T-cell (primary cell): Measurements from ENCODE around the gene SHC3. TPM values are rescaled to one million over a fixed set of nuclear protein-coding genes. Genes with fewer than 3 reads are reported as not detected.

Experiments
- ATAC-seq, 4 experiments: fragments of 200-7000 bp in 3 of 4; fragments of 150-1000 bp in 1 of 4; cut with Tn5 transposase; replicated peaks in 1 of 4; 1 replicate in 3 of 4; 2 replicates in 1 of 4; pipeline ENCODE4 v1.10.0; 2021; ENCODE audit warnings: moderate library complexity in 3 of 4, mild to moderate bottlenecking in 2 of 4, moderate number of reproducible peaks in 1 of 4
- CTCF ChIA-PET, 2 donors: fragments of 300-600 bp; sonication (Branson Sonifier 250); formaldehyde crosslinking; loops; one replicate each; lab custom pipeline; 2022; ENCODE audit warnings: antibody characterized with exemption in 2 of 2; lab: Charles Lee
- POLR2A ChIA-PET, 2 donors: fragments of 300-600 bp; sonication (Branson Sonifier 250); formaldehyde crosslinking; loops; one replicate each; lab custom pipeline; 2022; ENCODE audit warnings: antibody characterized with exemption in 2 of 2; lab: Charles Lee
- DNase-seq, 35 experiments: peaks; one replicate each; pipeline versions ENCODE4 v3.0.0 to v3.0.0-alpha.2; 2013 to 2023
- H3K27ac ChIP-seq: one replicate; pipeline ENCODE4 v1.5.1; 2013; ENCODE audit warnings: low read length
- H3K27me3 ChIP-seq, 2 experiments: replicated peaks in 1 of 2; 1 replicate in 1 of 2; 2 replicates in 1 of 2; pipeline versions ENCODE4 v1.6.1 to v1.7.0; 2013; ENCODE audit warnings: low read length in 1 of 2, mixed read lengths in 1 of 2; ENCODE audit not compliant: control insufficient read depth in 2 of 2, insufficient read depth in 2 of 2; ENCODE audit errors: extremely low read depth in 1 of 2
- H3K36me3 ChIP-seq, 2 donors: 1 replicate in 1 of 2; 2 replicates in 1 of 2; pipeline versions ENCODE4 v1.6.1 to v1.7.0; 2013; ENCODE audit warnings: low read length in 1 of 2; ENCODE audit not compliant: control insufficient read depth in 2 of 2, insufficient read depth in 1 of 2; ENCODE audit errors: extremely low read depth in 1 of 2
- H3K4me1 ChIP-seq, 2 experiments: 1 replicate in 1 of 2; 2 replicates in 1 of 2; pipeline versions ENCODE4 v1.6.1 to v1.7.0; 2013; ENCODE audit warnings: low read length in 2 of 2, mixed read lengths in 1 of 2; ENCODE audit not compliant: insufficient read depth in 2 of 2, control insufficient read depth in 1 of 2; ENCODE audit errors: extremely low read depth in 1 of 2
- H3K4me3 ChIP-seq, 2 donors: 1 replicate in 1 of 2; 2 replicates in 1 of 2; pipeline versions ENCODE4 v1.5.1 to v1.7.0; 2013; ENCODE audit warnings: mild to moderate bottlenecking in 2 of 2, low read length in 1 of 2, moderate library complexity in 1 of 2; ENCODE audit not compliant: control insufficient read depth in 1 of 2; ENCODE audit errors: extremely low read depth in 1 of 2
- H3K9me3 ChIP-seq: 2 replicates; pipeline ENCODE4 v1.7.0; 2013
- H3K27ac Mint-ChIP-seq, 2 donors: one replicate each; pipeline ENCODE4 v1.8.0; 2020 to 2021; ENCODE audit warnings: mild to moderate bottlenecking in 2 of 2, mixed read lengths in 2 of 2
- H3K27me3 Mint-ChIP-seq, 2 donors: one replicate each; pipeline ENCODE4 v1.8.0; 2021 to 2022; ENCODE audit warnings: mixed read lengths in 2 of 2
- H3K36me3 Mint-ChIP-seq: one replicate; pipeline ENCODE4 v1.8.0; 2021; ENCODE audit warnings: mixed read lengths
- H3K4me1 Mint-ChIP-seq, 3 donors: one replicate each; pipeline ENCODE4 v1.8.0; 2020 to 2022; ENCODE audit warnings: mixed read lengths in 3 of 3, mild to moderate bottlenecking in 1 of 3
- H3K4me3 Mint-ChIP-seq, 3 donors: one replicate each; pipeline ENCODE4 v1.8.0; 2020 to 2022; ENCODE audit warnings: mild to moderate bottlenecking in 3 of 3, mixed read lengths in 3 of 3, moderate library complexity in 3 of 3
- H3K9me3 Mint-ChIP-seq, 3 donors: one replicate each; pipeline ENCODE4 v1.8.0; 2020 to 2022; ENCODE audit warnings: mixed read lengths in 3 of 3
- WGBS: methylation state at CpG from one replicate; pipeline ENCODE4 v1.1.5; 2013; ENCODE audit warnings: missing lambda C conversion rate; ENCODE audit not compliant: insufficient coverage; 5-methylcytosine and 5-hydroxymethylcytosine counted together
- total RNA-seq, 35 experiments: library from RNA in 6 of 35; stranded (reverse) in 6 of 35; fragments of 120-200 nt in 1 of 35; gene quantifications; one replicate each; pipeline versions ENCODE4 v1.2.1 to v1.2.4 and lab custom pipeline; 2013 to 2026

SHC3 gene
- total RNA-seq, 5 donors from 2014 or later (not counting 1 experiment from before 2014, with no cell fraction given): 0.16 to 0.19 (median 0.18) TPM; not detected in 2

DNA sequence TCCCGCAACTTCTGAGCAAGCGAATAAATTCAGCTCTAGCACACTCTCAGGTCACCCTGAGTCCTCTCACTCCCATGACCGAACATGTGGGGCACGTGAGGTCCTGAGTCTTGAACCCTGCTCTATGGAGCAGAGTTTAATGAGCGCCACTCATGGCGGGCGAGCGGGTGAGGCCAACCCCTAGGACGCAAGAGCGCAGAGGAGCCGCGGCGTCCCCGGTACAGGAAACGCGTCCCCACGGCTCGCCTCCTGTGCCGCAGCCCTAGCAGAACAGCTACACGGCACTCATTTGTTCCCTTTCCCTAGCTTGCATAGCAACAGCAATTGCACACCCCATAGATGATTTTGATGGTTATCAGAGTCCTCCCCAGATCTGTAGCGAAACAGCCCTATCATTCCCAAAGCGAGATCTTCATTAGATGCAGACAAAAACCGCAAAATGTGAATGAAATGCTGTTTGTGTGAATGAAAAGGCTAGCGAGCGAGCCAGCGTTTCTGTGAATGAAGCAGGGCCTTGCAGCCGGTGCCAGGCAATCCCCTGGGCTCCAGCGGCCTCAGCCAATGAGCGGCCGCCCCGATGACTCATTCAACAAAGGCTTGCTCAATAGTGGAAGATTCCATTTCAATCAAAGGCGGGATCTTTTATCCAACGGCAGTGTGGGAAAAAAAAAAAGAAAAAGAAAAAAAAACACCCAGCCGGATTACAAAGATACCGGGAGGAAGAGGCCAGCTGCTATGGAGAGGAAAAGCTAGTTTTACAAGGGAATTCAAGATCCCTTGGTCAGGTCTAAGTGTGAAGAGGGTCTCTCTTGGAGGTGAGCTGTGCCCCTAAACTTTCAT is 1.5 kb upstream of the SHC3 start:
- no peak overlapping the region for H3K27ac Mint-ChIP-seq

GRCh38 chr9:89179540-89179894 is 899 bp upstream of the SHC3 start:
- Mint-ChIP-seq H3K27ac (no peak overlapping the region), H3K4me3 (peak overlapping the region in 2 of 3 donors; percentile 53 to 69), H3K36me3 (peaks cover 5% of the 10 kb centered on the region), H3K4me1 (peaks cover 21 to 23% (median 21%) of the 10 kb centered on the region in 3 donors), H3K9me3 (no peaks in the 10 kb centered on the region), H3K27me3 (peaks cover 57 to 65% of the 10 kb centered on the region in 2 donors)
- H3K27ac ChIP-seq: no peak overlapping the region
- DNase-seq (no peak), ATAC-seq (no peak)
- H3K4me1 ChIP-seq: peaks cover 6 to 23% of the 10 kb centered on the region in 2 experiments
- no peaks in the 10 kb centered on the region for H3K36me3 ChIP-seq
- CTCF ChIA-PET: interaction anchor here in 1 of 2 donors (0.7 kb wide), 1 partner anchor 27 kb away, joined by 5 read pairs; no protein-coding TSS in a partner anchor
- 42% methylated on average over 3 of the region's 4 CpGs for WGBS
- peaks cover 19 to 42% of the 10 kb centered on the region in 2 experiments for H3K27me3 ChIP-seq
- peak overlapping the region in 1 of 2 donors; percentile 60 for H3K4me3 ChIP-seq
- POLR2A ChIA-PET: no interaction called here
- no peaks in the 10 kb centered on the region for H3K9me3 ChIP-seq

More for the DNA sequence above, 1.5 kb upstream of the SHC3 start:
- Histone ChIP-seq H3K27me3 (peaks cover 15 to 41% of the 10 kb centered on the region in 2 experiments), H3K36me3 (no peaks in the 10 kb centered on the region), H3K9me3 (no peaks in the 10 kb centered on the region), H3K27ac (no peak overlapping the region), H3K4me1 (peaks cover 6 to 23% of the 10 kb centered on the region in 2 experiments), H3K4me3 (peak overlapping the region in 1 of 2 donors; percentile 60)
- DNase-seq (peak in 5 of 35 experiments; percentile 3 to 21 (median 7)), ATAC-seq (peak; percentile 50 to 80 (median 62))
- peaks cover 21 to 23% (median 21%) of the 10 kb centered on the region in 3 donors for H3K4me1 Mint-ChIP-seq
- H3K9me3 Mint-ChIP-seq: no peaks in the 10 kb centered on the region
- ChIA-PET POLR2A (no interaction called here), CTCF (interaction anchor here in 1 of 2 donors (0.7 kb wide), 1 partner anchor 26 kb away, joined by 5 read pairs; no protein-coding TSS in a partner anchor)
- H3K36me3 Mint-ChIP-seq: peaks cover 5% of the 10 kb centered on the region
- WGBS: 3% methylated on average over 18 of the region's 35 CpGs
- H3K4me3 Mint-ChIP-seq: peak overlapping the region; percentile 29 to 69 (median 53)
- peaks cover 57 to 66% of the 10 kb centered on the region in 2 donors for H3K27me3 Mint-ChIP-seq

DNA sequence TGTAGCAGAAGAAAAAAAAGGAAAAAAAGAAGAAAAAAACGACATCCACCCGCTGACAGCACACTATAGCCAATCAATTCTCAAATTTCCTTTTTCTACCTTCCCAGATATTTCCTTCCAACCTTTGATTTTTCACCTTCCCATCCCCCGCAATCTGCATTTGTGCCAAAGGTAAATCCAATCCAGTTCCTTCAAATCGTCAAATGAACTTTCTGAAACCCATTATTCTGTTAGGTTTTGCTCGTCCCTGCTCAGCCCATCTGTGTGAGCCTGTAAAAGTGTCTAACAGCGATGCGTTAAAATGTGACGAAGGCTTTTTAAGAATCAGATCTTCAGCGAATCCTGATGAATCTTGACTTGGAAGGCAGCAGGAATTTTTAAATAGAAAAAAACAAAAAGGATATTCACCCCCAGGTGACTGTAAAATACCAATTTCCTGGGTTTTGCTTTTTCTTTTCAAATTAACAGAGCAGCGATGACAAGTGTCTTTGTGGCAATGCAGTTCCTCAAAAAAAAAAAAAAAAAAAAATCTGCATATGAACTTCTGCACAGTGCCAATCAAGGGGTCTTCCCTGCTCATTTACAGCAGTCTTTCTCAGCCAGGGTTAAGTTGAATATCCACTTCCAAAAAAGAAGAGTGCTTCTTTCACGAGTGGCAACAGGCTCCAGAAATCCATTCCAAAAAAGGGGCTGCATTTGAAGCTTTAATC is 367 bp upstream of the SHC3 start:
- Histone ChIP-seq H3K4me3 (peak overlapping the region in 1 of 2 donors; percentile 29), H3K4me1 (peaks cover 6 to 23% of the 10 kb centered on the region in 2 experiments), H3K36me3 (no peaks in the 10 kb centered on the region), H3K27me3 (peaks cover 21 to 44% of the 10 kb centered on the region in 2 experiments), H3K27ac (no peak overlapping the region), H3K9me3 (no peaks in the 10 kb centered on the region)
- ChIA-PET POLR2A (no interaction called here), CTCF (interaction anchor here in 1 of 2 donors (0.7 kb wide), 1 partner anchor 27 kb away, joined by 5 read pairs; no protein-coding TSS in a partner anchor)
- Mint-ChIP-seq H3K9me3 (no peaks in the 10 kb centered on the region), H3K4me1 (peaks cover 21 to 23% (median 21%) of the 10 kb centered on the region in 3 donors), H3K36me3 (peaks cover 5% of the 10 kb centered on the region), H3K27me3 (peaks cover 55 to 63% of the 10 kb centered on the region in 2 donors), H3K27ac (no peak overlapping the region), H3K4me3 (peak overlapping the region in 1 of 3 donors; percentile 69)
- DNase-seq (no peak), ATAC-seq (no peak)
- WGBS: 79% methylated on average over 4 of the region's 11 CpGs

DNA sequence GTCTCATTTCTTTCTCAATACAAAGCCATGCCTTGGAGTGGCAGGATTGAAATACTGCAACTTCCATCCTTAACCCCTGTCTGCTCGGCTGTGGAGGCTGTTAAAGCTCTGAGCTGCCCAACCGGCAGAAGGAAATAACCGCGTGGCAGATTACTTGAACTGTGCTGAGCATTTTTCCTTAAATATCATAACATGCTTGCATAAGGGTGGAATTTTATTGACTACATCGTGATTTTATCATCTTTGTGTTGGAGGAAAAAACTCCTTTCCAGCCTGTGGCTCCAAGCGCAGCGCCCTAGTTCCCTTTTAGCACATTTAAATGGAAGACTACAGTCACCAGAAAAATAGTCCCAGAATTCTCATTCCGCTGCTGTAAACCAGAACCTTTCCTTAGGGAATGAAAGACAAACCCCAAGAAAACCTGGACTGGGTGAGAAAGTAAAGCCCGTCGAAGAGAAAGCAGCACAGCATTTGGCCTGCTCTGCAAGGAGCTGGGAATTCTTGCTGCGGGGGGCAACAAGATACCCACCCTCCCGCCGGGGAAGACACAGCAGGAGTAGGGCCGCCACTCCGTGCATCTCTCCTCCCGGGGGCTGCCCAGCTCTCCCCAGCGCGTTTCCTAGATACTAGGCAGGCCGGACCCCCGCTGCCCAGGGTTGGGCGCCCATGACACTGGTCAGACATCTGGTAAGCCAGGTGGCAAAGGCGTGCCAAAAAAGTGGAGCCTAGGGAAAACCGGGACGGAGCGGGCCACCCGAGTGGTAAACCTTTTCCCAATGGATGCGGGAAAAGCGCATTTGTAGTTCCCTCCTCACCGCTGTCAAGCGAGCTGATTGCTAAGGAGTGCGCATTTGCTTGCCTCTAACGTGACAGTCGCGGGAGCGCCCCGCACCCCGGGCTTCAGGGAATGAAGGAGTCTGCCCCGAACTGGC is 1.3 kb downstream of the SHC3 start:
- no peaks in the 10 kb centered on the region for H3K9me3 ChIP-seq
- H3K9me3 Mint-ChIP-seq: no peaks in the 10 kb centered on the region
- DNase-seq (no peak), ATAC-seq (no peak)
- H3K27ac Mint-ChIP-seq: no peak overlapping the region
- no peaks in the 10 kb centered on the region for H3K36me3 Mint-ChIP-seq
- no peaks in the 10 kb centered on the region for H3K36me3 ChIP-seq
- peaks cover 6 to 23% of the 10 kb centered on the region in 2 experiments for H3K4me1 ChIP-seq
- peaks cover 49 to 63% of the 10 kb centered on the region in 2 donors for H3K27me3 Mint-ChIP-seq
- CTCF ChIA-PET: no interaction called here
- POLR2A ChIA-PET: no interaction called here
- 11% methylated on average over 29 of the region's 38 CpGs for WGBS
- H3K4me1 Mint-ChIP-seq: peaks cover 21 to 23% (median 21%) of the 10 kb centered on the region in 3 donors
- H3K27ac ChIP-seq: no peak overlapping the region
- no peak overlapping the region for H3K4me3 Mint-ChIP-seq
- peaks cover 21 to 48% of the 10 kb centered on the region in 2 experiments for H3K27me3 ChIP-seq
- H3K4me3 ChIP-seq: no peak overlapping the region

- no peaks in the 10 kb centered on the region for H3K36me3 Mint-ChIP-seq
- Histone ChIP-seq H3K9me3 (no peaks in the 10 kb centered on the region), H3K36me3 (no peaks in the 10 kb centered on the region), H3K4me3 (no peak overlapping the region), H3K27me3 (peaks cover 21 to 40% of the 10 kb centered on the region in 2 experiments), H3K27ac (no peak overlapping the region), H3K4me1 (peaks cover 6 to 23% of the 10 kb centered on the region in 2 experiments)
- peaks cover 44 to 58% of the 10 kb centered on the region in 2 donors for H3K27me3 Mint-ChIP-seq
- H3K4me3 Mint-ChIP-seq: no peak overlapping the region
- ChIA-PET POLR2A (interaction anchor here in 1 of 2 donors (0.6 kb wide), 1 partner anchor 16 kb away, joined by 4 read pairs; no protein-coding TSS in a partner anchor), CTCF (no interaction called here)
- no peak for DNase-seq
- no peak overlapping the region for H3K27ac Mint-ChIP-seq
- no peaks in the 10 kb centered on the region for H3K9me3 Mint-ChIP-seq
- H3K4me1 Mint-ChIP-seq: peaks cover 21 to 23% (median 21%) of the 10 kb centered on the region in 3 donors
- ATAC-seq: no peak
- WGBS: 89% methylated on average over 4 of the region's 5 CpGs
Measured at GRCh38 chr9:89175828-89176261, 2.8 kb downstream of the SHC3 start.
